ENCODE measurements around the gene TPP2.

DNA sequence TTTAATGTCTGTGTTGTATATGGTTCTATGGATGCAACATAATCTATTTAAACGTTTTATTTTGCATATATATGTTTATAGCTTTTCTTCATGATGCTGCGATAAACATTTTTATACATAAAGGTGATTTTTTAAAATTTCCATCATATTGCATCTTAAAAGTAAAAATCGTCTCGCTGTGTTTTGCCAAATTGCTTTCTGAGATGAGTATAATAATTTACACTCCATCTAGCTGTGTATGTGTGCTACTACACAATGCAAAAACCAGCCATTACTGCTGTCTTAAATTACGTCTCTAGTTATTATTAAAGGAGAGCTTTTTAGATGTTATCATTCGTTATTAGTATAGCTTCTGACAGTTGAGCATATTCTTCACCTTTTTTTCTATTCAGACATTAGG lies 60.8 kb downstream of the TPP2 start:
- TF ChIP-seq, protein P1, sequence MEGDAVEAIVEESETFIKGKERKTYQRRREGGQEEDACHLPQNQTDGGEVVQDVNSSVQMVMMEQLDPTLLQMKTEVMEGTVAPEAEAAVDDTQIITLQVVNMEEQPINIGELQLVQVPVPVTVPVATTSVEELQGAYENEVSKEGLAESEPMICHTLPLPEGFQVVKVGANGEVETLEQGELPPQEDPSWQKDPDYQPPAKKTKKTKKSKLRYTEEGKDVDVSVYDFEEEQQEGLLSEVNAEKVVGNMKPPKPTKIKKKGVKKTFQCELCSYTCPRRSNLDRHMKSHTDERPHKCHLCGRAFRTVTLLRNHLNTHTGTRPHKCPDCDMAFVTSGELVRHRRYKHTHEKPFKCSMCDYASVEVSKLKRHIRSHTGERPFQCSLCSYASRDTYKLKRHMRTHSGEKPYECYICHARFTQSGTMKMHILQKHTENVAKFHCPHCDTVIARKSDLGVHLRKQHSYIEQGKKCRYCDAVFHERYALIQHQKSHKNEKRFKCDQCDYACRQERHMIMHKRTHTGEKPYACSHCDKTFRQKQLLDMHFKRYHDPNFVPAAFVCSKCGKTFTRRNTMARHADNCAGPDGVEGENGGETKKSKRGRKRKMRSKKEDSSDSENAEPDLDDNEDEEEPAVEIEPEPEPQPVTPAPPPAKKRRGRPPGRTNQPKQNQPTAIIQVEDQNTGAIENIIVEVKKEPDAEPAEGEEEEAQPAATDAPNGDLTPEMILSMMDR (conservative IDR thresholded peaks at IDR 0.05; ENCODE audit: low read depth, low read length), result 0 out of 2 replicates have a peak, but pooled peaks have one; percentile 28
- no peak for TF ChIP-seq EZH2 (IDR thresholded peaks at IDR 0.05; ENCODE audit: borderline replicate concordance, low read depth, low read length, poor library complexity, severe bottlenecking)

Data from A673 (cell line).